Hematopoietic multipotent progenitor cell treated with erythropoietin and hydrocortisone succinate and interleukin-3 and kit ligand, for 6 days (in vitro differentiated cells): ENCODE data around the gene ROPN1.

Experiments used
- DNase-seq: peaks from one replicate; pipeline ENCODE4 v3.0.0-alpha.2; 2015

The ROPN1 gene

DNA sequence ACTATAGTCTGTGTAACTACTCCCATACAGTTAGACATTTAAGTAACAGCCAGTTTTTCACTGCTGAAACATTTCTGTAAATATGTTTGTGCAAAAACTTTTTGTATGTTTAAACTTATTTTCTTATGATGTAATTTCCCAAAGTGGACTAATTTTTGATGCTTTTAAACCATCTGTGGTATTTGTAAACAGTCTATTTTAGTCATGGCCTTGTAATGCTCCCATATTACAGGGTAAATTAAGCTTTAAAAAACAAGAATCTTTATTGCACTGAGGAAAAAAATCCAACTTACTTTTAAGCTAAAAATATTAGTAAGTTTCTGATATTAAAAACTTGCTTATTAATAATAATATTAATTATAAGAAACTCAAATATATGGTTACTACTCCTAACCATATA is 44.4 kb downstream of the ROPN1 start:
- DNase-seq, result no peak

DNA sequence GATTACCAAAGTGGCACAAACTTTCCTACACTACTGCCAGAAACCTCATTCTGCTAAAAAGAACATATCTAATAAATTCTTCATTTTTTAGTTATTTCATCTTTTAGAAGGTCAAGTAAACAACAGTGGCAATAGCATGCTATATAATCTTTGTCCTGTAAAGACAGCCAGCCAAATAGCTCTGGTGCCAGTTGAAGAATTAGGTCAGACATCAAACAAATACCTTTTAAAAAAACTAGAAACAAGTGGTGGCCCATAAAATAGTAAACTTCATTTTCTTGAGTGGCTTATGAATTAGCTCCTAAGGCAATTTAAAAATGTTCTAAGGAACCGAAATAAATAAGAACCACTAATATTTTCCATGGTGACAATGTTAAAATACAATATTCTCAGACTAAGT is 50.4 kb downstream of the ROPN1 start:
- DNase-seq, result no peak

DNA sequence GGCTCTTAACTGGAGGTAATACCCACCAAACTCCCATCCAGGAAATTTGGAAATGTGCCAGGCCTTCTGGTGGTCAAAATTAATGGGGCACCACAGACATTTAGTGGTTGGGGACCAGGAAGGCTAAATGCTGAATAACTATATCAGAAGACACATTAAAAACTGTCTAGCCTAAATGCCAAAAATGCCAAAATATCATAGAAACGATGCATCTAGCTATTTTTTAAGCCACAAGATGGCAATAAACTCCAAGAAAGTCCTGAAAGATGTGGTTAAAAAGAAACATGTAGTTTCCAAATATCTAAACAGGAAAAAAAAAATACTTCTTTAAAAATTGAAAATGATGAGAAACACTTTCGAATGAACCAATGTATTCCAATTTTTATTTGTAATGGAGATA is 50.8 kb downstream of the ROPN1 start:
- peak; percentile 26 for DNase-seq

DNA sequence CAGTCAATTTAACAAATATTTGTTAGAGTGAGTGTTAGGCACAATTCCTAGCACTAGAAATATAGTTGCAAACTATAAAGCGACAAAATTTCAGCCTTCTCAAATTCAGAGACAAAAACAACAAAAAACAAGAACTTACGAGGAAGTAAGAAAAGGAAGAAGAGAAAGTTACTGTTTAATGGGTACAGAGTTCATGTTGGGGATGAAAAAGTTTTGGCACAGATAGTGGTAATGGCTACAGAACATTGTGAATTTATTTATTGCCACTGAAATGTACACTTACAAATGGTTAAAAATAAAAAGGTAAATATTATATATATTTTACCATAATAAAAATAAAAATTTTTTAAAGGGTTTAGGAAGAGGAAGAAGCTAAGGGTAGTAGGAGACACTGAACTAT is 52.2 kb downstream of the ROPN1 start:
- no peak for DNase-seq

DNA sequence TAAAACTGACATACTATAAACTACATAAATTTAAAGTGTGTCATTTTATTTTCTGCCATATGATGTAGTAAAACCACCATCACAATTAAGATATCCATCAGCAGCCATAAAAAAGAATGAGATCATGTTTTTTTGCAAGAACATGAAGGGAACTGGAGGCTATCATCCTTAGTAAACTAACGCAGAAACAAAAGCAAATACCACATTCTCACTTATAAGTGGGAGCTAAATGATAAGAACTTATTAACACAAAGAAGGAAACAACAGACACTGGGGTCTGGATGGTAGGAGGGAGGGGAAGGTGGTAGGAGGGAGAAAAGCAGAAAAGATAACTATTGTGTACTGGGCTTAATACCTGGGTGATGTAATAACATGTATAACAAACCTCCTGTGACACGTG is 55.5 kb downstream of the ROPN1 start:
- no peak for DNase-seq

DNA sequence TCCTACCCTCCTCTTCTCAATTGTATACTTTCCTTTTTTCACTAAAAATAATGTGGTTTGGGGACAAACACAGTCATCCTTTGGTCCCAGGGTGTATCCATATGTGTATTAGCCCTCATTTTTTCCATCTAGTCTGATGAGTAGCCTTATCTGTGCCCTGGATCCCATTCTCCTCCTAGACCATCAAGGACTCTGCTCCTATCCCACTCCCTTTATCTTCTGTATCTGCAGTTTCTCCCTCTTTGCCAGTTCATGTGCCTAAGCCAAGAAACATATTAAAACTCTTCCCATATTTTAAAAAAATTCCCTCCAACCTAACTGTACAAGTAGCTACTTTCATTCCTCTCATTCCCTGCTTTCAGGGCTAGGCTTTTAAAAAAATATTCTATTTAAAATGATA is 56.1 kb downstream of the ROPN1 start:
- no peak for DNase-seq

DNA sequence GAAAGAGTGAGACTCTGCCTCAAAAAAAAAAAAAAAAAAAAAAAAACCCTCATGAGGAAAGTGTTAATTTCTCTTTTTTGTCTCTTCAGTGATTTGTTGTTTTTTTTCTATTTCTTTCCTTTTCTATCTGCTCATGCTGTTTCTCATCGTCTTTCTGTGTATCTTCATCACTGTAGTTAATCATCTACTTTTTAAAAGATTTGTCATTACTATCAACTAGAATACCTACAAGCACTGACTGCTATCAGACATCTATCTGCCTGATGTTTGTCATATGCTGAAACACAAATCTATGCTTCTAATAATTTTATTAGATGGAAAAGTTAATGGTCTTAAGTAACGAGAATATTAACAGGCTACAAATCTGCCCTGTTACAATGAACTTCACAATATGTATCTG is 57.7 kb downstream of the ROPN1 start:
- no peak for DNase-seq

DNA sequence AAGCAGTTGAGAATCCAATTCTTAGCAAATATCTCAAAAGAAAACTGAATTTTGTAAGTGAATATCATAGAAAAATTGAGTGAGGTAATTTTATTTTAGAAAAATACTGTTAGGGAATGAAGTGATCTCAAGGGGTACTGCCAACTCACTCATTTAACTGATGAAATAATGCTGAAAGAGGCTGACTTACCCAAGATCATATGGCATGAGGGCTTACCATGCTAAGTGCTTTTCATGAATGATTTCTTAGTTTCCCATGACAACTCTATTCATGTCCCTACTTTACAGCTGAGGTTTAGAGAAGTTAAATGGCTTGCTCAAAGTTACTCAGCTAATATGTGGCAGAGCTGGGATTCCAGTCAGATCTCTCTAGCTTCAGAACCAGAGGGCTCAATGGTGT is 61.5 kb downstream of the ROPN1 start:
- DNase-seq, result no peak

DNA sequence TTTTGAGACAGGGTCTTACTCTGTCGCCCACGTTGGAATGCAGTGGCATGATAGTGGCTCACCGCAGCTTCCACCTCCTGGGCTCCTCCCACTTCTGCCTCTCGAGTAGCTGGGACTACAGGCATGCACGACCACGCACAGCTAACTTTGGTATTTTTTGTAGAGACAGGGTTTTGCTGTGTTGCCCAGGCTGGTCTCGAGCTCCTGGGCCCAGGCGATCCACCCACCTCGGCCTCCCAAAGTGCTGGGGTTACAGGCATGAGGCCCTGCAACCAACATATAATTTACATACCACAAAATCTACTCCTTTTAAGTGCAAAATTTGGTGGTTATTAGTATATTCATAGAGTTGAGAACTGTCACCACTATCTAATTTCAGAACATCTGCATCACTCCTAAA is 62.6 kb downstream of the ROPN1 start:
- no peak for DNase-seq

DNA sequence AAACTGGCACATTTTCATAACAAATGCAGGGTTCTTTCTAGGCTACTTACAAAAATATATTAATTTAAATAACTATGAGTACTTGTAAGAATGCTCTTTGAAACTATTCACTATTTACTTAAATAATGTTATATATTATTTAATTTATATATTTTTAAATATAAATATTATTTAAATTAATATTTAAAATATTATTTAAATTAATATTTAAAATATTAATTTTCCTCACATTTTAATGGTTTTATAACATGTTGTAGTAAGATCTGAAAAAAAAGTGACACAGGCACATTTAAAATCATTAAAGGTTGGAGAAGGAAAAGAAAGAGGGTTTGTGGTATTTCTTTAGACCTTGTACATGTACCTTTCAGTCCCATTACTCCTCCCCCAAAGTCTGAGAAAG is 65.5 kb downstream of the ROPN1 start:
- DNase-seq, result no peak

DNA sequence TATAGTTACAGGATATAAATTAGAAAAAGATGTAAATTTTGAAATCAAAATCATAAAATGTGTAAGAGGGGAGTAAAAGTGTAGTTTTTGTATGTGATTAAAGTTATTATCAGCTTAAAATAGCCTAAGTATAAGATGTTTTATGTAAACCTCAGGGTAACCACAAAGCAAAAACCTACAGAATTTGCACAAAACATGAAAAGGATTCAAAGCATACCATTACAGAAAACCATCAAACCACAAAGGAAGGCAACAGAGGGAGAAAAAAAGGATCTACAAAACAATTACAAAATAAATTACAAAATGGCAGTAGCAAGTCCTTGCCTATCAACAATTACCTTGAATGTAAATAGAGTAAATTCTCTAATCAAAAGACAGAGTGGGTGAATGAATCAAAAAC is 71.1 kb downstream of the ROPN1 start:
- no peak for DNase-seq

DNA sequence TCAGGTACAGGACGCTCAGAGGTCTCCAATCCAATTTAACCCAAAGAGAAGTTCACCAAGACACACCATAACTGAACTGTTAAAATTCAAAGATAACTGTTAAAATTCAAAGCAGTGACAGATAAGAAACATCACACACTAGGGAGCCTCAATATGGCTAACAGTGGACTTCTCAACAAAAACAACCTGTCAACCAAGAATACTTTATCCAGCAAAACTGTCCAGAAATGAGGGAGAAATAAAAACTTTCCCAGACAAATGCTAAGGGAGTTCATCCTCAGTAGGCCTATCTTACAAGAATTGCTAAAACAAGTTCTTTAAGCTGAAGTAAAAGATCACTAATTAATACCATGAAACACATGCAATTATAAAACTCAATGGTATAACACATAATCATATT is 71.5 kb downstream of the ROPN1 start:
- no peak for DNase-seq

DNA sequence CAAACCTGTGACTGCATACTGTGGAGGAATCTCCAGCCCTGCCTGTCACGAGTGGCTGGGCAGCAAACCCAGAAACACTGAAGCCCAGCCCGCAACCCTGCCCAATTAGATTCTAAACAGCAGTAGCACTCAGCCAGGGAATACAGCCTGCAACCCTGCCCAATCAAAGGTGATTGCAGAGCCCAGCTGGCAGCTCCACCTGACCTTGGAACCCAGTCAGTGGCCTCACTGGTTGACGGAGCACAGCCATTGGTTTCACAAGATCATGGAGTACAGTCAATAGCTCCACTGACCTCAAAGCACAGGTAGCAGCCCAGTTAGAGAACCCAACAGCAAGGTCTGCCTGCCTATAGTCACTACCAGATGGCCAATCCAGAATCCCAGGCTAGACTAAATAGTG is 72.6 kb downstream of the ROPN1 start:
- no peak for DNase-seq
